H1 (cell line): ENCODE measurements around the gene CHD2. TPM values are rescaled to one million over a fixed set of nuclear protein-coding genes. Genes with fewer than 3 reads are reported as not detected.

Experiments used
- CTCF ChIA-PET: fragments of 300-600 bp; sonication (Branson Sonifier 250); formaldehyde crosslinking; loops from one replicate; lab custom pipeline; 2021; ENCODE audit not compliant: partially characterized antibody; lab: Charles Lee
- POLR2A ChIA-PET: fragments of 300-600 bp; sonication (Branson Sonifier 250); formaldehyde crosslinking; loops from one replicate; lab custom pipeline; 2021; ENCODE audit warnings: inconsistent platforms; ENCODE audit not compliant: partially characterized antibody; lab: Charles Lee
- DNase-seq, 2 experiments: peaks; one replicate each; pipeline versions ENCODE4 v3.0.0 to v3.0.0-alpha.2; 2010 to 2022; ENCODE audit warnings: low spot score in 2 of 2, low read depth in 1 of 2, mixed read lengths in 1 of 2
- FAIRE-seq: peaks from 2 replicates; lab custom pipeline; 2011; peaks lifted over from hg19 to GRCh38; lab: Jason Lieb, UNC
- H2AFZ ChIP-seq: 2 replicates; pipeline ENCODE4 v1.8.1; 2012; ENCODE audit warnings: low read length, inconsistent platforms
- H2AK5ac ChIP-seq: 2 replicates; pipeline ENCODE4 v1.6.1; 2013; ENCODE audit warnings: low read depth, low read length
- H2BK120ac ChIP-seq: replicated peaks from 2 replicates; pipeline ENCODE3; 2013; ENCODE audit warnings: low read depth, low read length, inconsistent platforms
- H2BK12ac ChIP-seq: 2 replicates; pipeline ENCODE4 v1.6.1; 2013; ENCODE audit warnings: low read depth, low read length
- H2BK15ac ChIP-seq: 2 replicates; pipeline ENCODE4 v1.6.1; 2013; ENCODE audit warnings: low read length
- H2BK20ac ChIP-seq: 2 replicates; pipeline ENCODE4 v1.6.1; 2013; ENCODE audit warnings: low read length
- H2BK5ac ChIP-seq: 2 replicates; pipeline ENCODE4 v1.6.1; 2013; ENCODE audit warnings: low read depth, low read length
- H3K14ac ChIP-seq: 2 replicates; pipeline ENCODE4 v1.6.1; 2013; ENCODE audit warnings: inconsistent platforms; ENCODE audit not compliant: insufficient read length
- H3K18ac ChIP-seq: 2 replicates; pipeline ENCODE4 v1.6.1; 2013; ENCODE audit warnings: low read length; ENCODE audit errors: extremely low read depth
- H3K23ac ChIP-seq: 2 replicates; pipeline ENCODE4 v1.6.1; 2013; ENCODE audit warnings: inconsistent platforms; ENCODE audit not compliant: insufficient read length
- H3K23me2 ChIP-seq: 2 replicates; pipeline ENCODE4 v1.6.1; 2013; ENCODE audit warnings: low read depth, low read length
- H3K27ac ChIP-seq: 2 replicates; pipeline ENCODE4 v1.6.1; 2011; ENCODE audit warnings: low read depth, low read length, inconsistent platforms
- H3K27me3 ChIP-seq, 4 experiments: replicated peaks in 1 of 4; 1 replicate in 1 of 4; 2 replicates in 3 of 4; pipeline versions ENCODE4 v1.6.1 to v1.8.1; 2011 to 2013; ENCODE audit warnings: low read length in 3 of 4, mild to moderate bottlenecking in 3 of 4, inconsistent platforms in 2 of 4, mixed read lengths in 2 of 4, moderate library complexity in 1 of 4; ENCODE audit not compliant: control insufficient read depth in 3 of 4, insufficient read depth in 3 of 4; ENCODE audit errors: extremely low read depth in 1 of 4
- H3K36me3 ChIP-seq, 4 experiments: 2 replicates each; pipeline versions ENCODE4 v1.6.1 to v1.8.1; 2011 to 2013; ENCODE audit warnings: mild to moderate bottlenecking in 4 of 4, low read length in 3 of 4, moderate library complexity in 2 of 4, control low read depth in 1 of 4, inconsistent platforms in 1 of 4; ENCODE audit not compliant: insufficient read depth in 4 of 4, control insufficient read depth in 2 of 4
- H3K4ac ChIP-seq: replicated peaks from 2 replicates; pipeline ENCODE3; 2013; ENCODE audit warnings: low read length, low read depth, mixed read lengths, inconsistent platforms; ENCODE audit not compliant: insufficient read length
- H3K4me1 ChIP-seq, 4 experiments: replicated peaks in 1 of 4; 1 replicate in 1 of 4; 2 replicates in 3 of 4; pipeline versions ENCODE4 v1.6.1 to v1.8.1; 2011 to 2013; ENCODE audit warnings: low read length in 3 of 4, inconsistent platforms in 2 of 4, mixed read lengths in 1 of 4; ENCODE audit not compliant: insufficient read depth in 4 of 4, control insufficient read depth in 3 of 4
- H3K4me2 ChIP-seq, 2 experiments: 2 replicates each; pipeline versions ENCODE4 v1.6.1 to v1.8.1; 2011 to 2013; ENCODE audit warnings: low read depth in 2 of 2, low read length in 2 of 2, control low read depth in 1 of 2, inconsistent platforms in 1 of 2, mild to moderate bottlenecking in 1 of 2; ENCODE audit not compliant: insufficient read depth in 1 of 2
- H3K4me3 ChIP-seq, 4 experiments: fragments of 200-600, 300-600 bp in 1 of 4; sonication (generic), shearing (Covaris generic), sonication (Bioruptor Twin) in 1 of 4; 2 replicates each; pipeline versions ENCODE4 v1.5.1 to v1.8.1; 2011 to 2016; ENCODE audit warnings: low read length in 4 of 4, low read depth in 3 of 4, control low read depth in 2 of 4, inconsistent platforms in 2 of 4, mild to moderate bottlenecking in 2 of 4, mixed read lengths in 1 of 4, moderate library complexity in 1 of 4; ENCODE audit not compliant: insufficient read depth in 2 of 4; ENCODE audit errors: extremely low read depth in 1 of 4
- H3K56ac ChIP-seq: replicated peaks from 2 replicates; pipeline ENCODE3; 2013; ENCODE audit warnings: low read depth, mild to moderate bottlenecking, mixed read lengths, low read length, inconsistent platforms; ENCODE audit not compliant: insufficient read length
- H3K79me1 ChIP-seq: 2 replicates; pipeline ENCODE4 v1.6.1; 2013; ENCODE audit warnings: low read depth, low read length, control low read depth
- H3K79me2 ChIP-seq, 2 experiments: 2 replicates each; pipeline versions ENCODE4 v1.6.1 to v1.8.1; 2012 to 2013; ENCODE audit warnings: low read length in 2 of 2, mild to moderate bottlenecking in 2 of 2, inconsistent platforms in 1 of 2; ENCODE audit not compliant: insufficient read depth in 2 of 2, control insufficient read depth in 1 of 2
- H3K9ac ChIP-seq, 4 experiments: replicated peaks in 1 of 4; 1 replicate in 1 of 4; 2 replicates in 3 of 4; pipeline versions ENCODE4 v1.6.1 to v1.8.1; 2011 to 2013; ENCODE audit warnings: low read depth in 3 of 4, low read length in 3 of 4, control low read depth in 2 of 4, mild to moderate bottlenecking in 2 of 4, moderate library complexity in 2 of 4, inconsistent platforms in 1 of 4; ENCODE audit errors: extremely low read depth in 1 of 4
- H3K9me3 ChIP-seq, 2 experiments: 2 replicates each; pipeline versions ENCODE4 v1.6.1 to v1.8.1; 2012 to 2013; ENCODE audit warnings: mild to moderate bottlenecking in 2 of 2, moderate library complexity in 2 of 2, control low read depth in 1 of 2, inconsistent platforms in 1 of 2, low read depth in 1 of 2, low read length in 1 of 2, mixed read lengths in 1 of 2; ENCODE audit not compliant: insufficient read depth in 2 of 2
- H4K20me1 ChIP-seq, 2 experiments: replicated peaks in 1 of 2; 2 replicates each; pipeline versions ENCODE3 to v1.8.1; 2011 to 2013; ENCODE audit warnings: inconsistent platforms in 2 of 2, low read length in 2 of 2, mild to moderate bottlenecking in 1 of 2; ENCODE audit not compliant: insufficient read depth in 2 of 2, control insufficient read depth in 1 of 2
- H4K5ac ChIP-seq: 2 replicates; pipeline ENCODE4 v1.6.1; 2013; ENCODE audit warnings: low read length, low read depth, mixed read lengths, inconsistent platforms; ENCODE audit not compliant: insufficient read length
- H4K8ac ChIP-seq: 2 replicates; pipeline ENCODE4 v1.8.0; 2013; ENCODE audit warnings: mild to moderate bottlenecking, moderate library complexity, low read length, inconsistent platforms; ENCODE audit not compliant: insufficient read depth; ENCODE audit errors: extremely low read depth
- H4K91ac ChIP-seq: replicated peaks from 2 replicates; pipeline ENCODE3; 2013; ENCODE audit warnings: low read length, mixed read lengths, inconsistent platforms; ENCODE audit not compliant: insufficient read length
- JUN ChIP-seq: IDR thresholded peaks from 2 replicates; pipeline ENCODE4 v1.6.1; 2011; ENCODE audit warnings: low read depth, mild to moderate bottlenecking, improper control_type of control experiment, low read length
- WGBS, 2 experiments: shearing (Covaris generic) in 1 of 2; methylation state at CpG; one replicate each; pipeline versions ENCODE4 v1.1.6 to v1.1.7; 2013 to 2015; ENCODE audit warnings: low lambda C conversion rate in 2 of 2, mixed read lengths in 2 of 2, inconsistent platforms in 1 of 2, low coverage in 1 of 2, missing lambda C conversion rate in 1 of 2; ENCODE audit not compliant: insufficient replicate concordance in 2 of 2, insufficient coverage in 1 of 2, insufficient read length in 1 of 2; ENCODE audit errors: extremely low coverage in 1 of 2, missing lambda C conversion rate in 1 of 2; 5-methylcytosine and 5-hydroxymethylcytosine counted together
- polyA plus RNA-seq, 7 experiments: library from polyadenylated mRNA; depleted of rRNA in 3 of 7; stranded (reverse) in 5 of 7; unstranded in 2 of 7; fragments of >200 nt in 5 of 7; fragments of 200-250 nt in 2 of 7; gene quantifications; 1 replicate in 5 of 7; 2 replicates in 1 of 7; 4 replicates in 1 of 7; pipeline versions ENCODE4 v1.2.1 to v1.2.3, GENCODE V29; 2011 to 2013; ENCODE audit warnings: missing spikeins in 2 of 7, mixed read lengths in 2 of 7
- total RNA-seq: library from RNA; stranded (reverse); fragmentation: NEBNext Ultra II Directional; extraction: Animal tissue kit (Norgen Biotek cat#: 25700); gene quantifications from 2 replicates; pipeline ENCODE4 v1.2.1, GENCODE V29; 2021

CHD2 gene
- total and polyA plus RNA-seq, 2 of the 8 experiments (the other 6 are each of a cell fraction or from before 2014, with no cell fraction given): 28.8 to 70.0 TPM

GRCh38 chr15:93076217-93076616 is 176.1 kb downstream of the CHD2 start:
- WGBS, 2 experiments: 83% methylated on average over 1 of the region's 1 CpG; no CpG with 5 or more reads in 1 of the 2 experiments
- Histone ChIP-seq H3K4me3 (no peak overlapping the region), H4K8ac (no peak overlapping the region), H3K4ac (no peak overlapping the region), H3K56ac (no peak overlapping the region), H4K20me1 (peaks cover 5 to 7% of the 10 kb centered on the region in 2 experiments), H3K14ac (no peak overlapping the region), H3K4me2 (no peak overlapping the region), H2BK20ac (no peak overlapping the region), H3K4me1 (peaks cover 0 to 13% (median 7%) of the 10 kb centered on the region in 4 experiments; a peak in 6 of 7 replicates), H3K23ac (no peak overlapping the region), H3K18ac (no peak overlapping the region; the same call in 1 of the 2 replicates), H2BK5ac (no peak overlapping the region), H4K91ac (no peak overlapping the region), H3K27me3 (peaks cover 0 to 8% (median 7%) of the 10 kb centered on the region in 4 experiments; a peak in 5 of 7 replicates), H3K27ac (no peak overlapping the region), H3K23me2 (peaks cover 9% of the 10 kb centered on the region; the same call in 1 of the 2 replicates), H3K36me3 (no peaks in the 10 kb centered on the region), H3K9me3 (no peaks in the 10 kb centered on the region), H2AFZ (no peak overlapping the region), H2AK5ac (no peak overlapping the region), H4K5ac (no peak overlapping the region), H3K79me1 (peaks cover 6% of the 10 kb centered on the region; the same call in 1 of the 2 replicates), H3K79me2 (peaks cover 0 to 40% of the 10 kb centered on the region in 2 experiments; a peak in 3 of 4 replicates), H3K9ac (no peak overlapping the region), H2BK12ac (no peak overlapping the region), H2BK120ac (no peak overlapping the region), H2BK15ac (no peak overlapping the region)
- ChIA-PET POLR2A (no interaction called here), CTCF (interaction anchor here (0.7 to 4.4 kb wide), 13 partner anchors 10 to 285 kb away, joined by 3 to 41 read pairs (median 6); no protein-coding TSS in a partner anchor)
- DNase-seq (no peak), FAIRE-seq (no peak)
- no peak for TF ChIP-seq JUN
